K562 (cell line): ENCODE data around the gene HTR1D. TPM values are rescaled to one million over a fixed set of nuclear protein-coding genes. Genes with fewer than 3 reads are reported as not detected.

ENCODE experiments used
- ATAC-seq: fragments of 200-7000 bp; cut with Tn5 transposase; 3 replicates; pipeline ENCODE4 v1.9.1; 2020; ENCODE audit warnings: moderate library complexity
- BruUV-seq: library from RNA; stranded (reverse); fragments of 400-500 nt; replicated peaks from 2 replicates; lab custom pipeline; 2021; lab: Mats Ljungman, UMichigan
- CTCF ChIA-PET: fragments of 300-600 bp; formaldehyde crosslinking; extraction: SDS; loops from one replicate; lab custom pipeline; 2021; ENCODE audit warnings: low intra/inter-chr PET ratio; lab: Yijun Ruan, JAX
- POLR2A ChIA-PET: fragments of 300-600, 350-650 bp; sonication (Branson Sonifier 250); formaldehyde crosslinking; extraction: SDS; loops from one replicate; lab custom pipeline; 2021; ENCODE audit warnings: antibody characterized with exemption, inconsistent platforms; lab: Yijun Ruan, JAX
- DNase-seq, 4 experiments: peaks; one replicate each; pipeline versions ENCODE4 v3.0.0 to v3.0.0-alpha.2; 2011 to 2018; ENCODE audit warnings: low spot score in 3 of 4, mixed read lengths in 3 of 4; ENCODE audit errors: extremely low read depth in 1 of 4
- FAIRE-seq: peaks from 2 replicates; lab custom pipeline; 2011; peaks lifted over from hg19 to GRCh38; lab: Jason Lieb, UNC
- H2AFZ ChIP-seq: 2 replicates; pipeline ENCODE4 v1.6.0; 2011; ENCODE audit warnings: low read depth, low read length, control low read depth, inconsistent platforms
- H3K27ac ChIP-seq: fragments of 200-600 bp; 3 replicates; pipeline ENCODE4 v1.8.0; 2011; ENCODE audit warnings: low read depth, mild to moderate bottlenecking, control low read depth, inconsistent platforms, low read length, moderate library complexity, mixed read lengths; ENCODE audit errors: extremely low read depth
- H3K27me3 ChIP-seq, 2 experiments: fragments of 300-600 bp in 1 of 2; 2 replicates in 1 of 2; 3 replicates in 1 of 2; pipeline versions ENCODE4 v1.6.0 to v1.8.0; 2011; ENCODE audit warnings: inconsistent platforms in 2 of 2, low read length in 2 of 2, mild to moderate bottlenecking in 1 of 2, mixed read lengths in 1 of 2, moderate library complexity in 1 of 2; ENCODE audit not compliant: control insufficient read depth in 2 of 2, insufficient read depth in 2 of 2
- H3K36me3 ChIP-seq: fragments of 300-600 bp; 3 replicates; pipeline ENCODE4 v1.8.0; 2011; ENCODE audit warnings: mild to moderate bottlenecking, low read length, inconsistent platforms; ENCODE audit not compliant: control insufficient read depth, insufficient read depth
- H3K4me1 ChIP-seq, 2 experiments: fragments of 200-600 bp in 1 of 2; replicated peaks in 1 of 2; 2 replicates in 1 of 2; 3 replicates in 1 of 2; pipeline versions ENCODE4 v1.5.1 to v1.8.0; 2011; ENCODE audit warnings: inconsistent platforms in 2 of 2, low read length in 2 of 2, mild to moderate bottlenecking in 1 of 2, mixed read lengths in 1 of 2, moderate library complexity in 1 of 2; ENCODE audit not compliant: control insufficient read depth in 2 of 2, insufficient read depth in 2 of 2
- H3K4me2 ChIP-seq: 2 replicates; pipeline ENCODE4 v1.6.1; 2011; ENCODE audit warnings: low read length, control low read depth, inconsistent platforms, mixed read lengths; ENCODE audit not compliant: insufficient read depth
- H3K4me3 ChIP-seq: fragments of 200-600 bp; sonication (generic), shearing (Covaris generic); 2 replicates; pipeline ENCODE4 v1.5.1; 2016; ENCODE audit warnings: control low read depth, inconsistent platforms
- H3K79me2 ChIP-seq: fragments of 200-600 bp; 3 replicates; pipeline ENCODE4 v1.8.0; 2011; ENCODE audit warnings: low read length, inconsistent platforms; ENCODE audit not compliant: control insufficient read depth, insufficient read depth
- H3K9ac ChIP-seq, 2 experiments: 2 replicates each; pipeline versions ENCODE4 v1.6.0 to v1.6.1; 2011; ENCODE audit warnings: low read depth in 2 of 2, low read length in 2 of 2, control low read depth in 1 of 2, inconsistent platforms in 1 of 2, mild to moderate bottlenecking in 1 of 2, mixed read lengths in 1 of 2; ENCODE audit not compliant: insufficient read depth in 1 of 2
- H3K9me1 ChIP-seq: one replicate; pipeline ENCODE4 v1.6.0; 2011; ENCODE audit warnings: inconsistent platforms, mild to moderate bottlenecking, low read length, moderate library complexity; ENCODE audit not compliant: control insufficient read depth, insufficient read depth
- H3K9me3 ChIP-seq: replicated peaks from 2 replicates; pipeline ENCODE4 v1.5.1; 2011; ENCODE audit warnings: low read depth, low read length, inconsistent platforms; ENCODE audit not compliant: control insufficient read depth, insufficient read depth
- H4K20me1 ChIP-seq: replicated peaks from 2 replicates; pipeline ENCODE4 v1.6.1; 2011; ENCODE audit warnings: low read length, inconsistent platforms, mixed read lengths; ENCODE audit not compliant: control insufficient read depth, insufficient read depth
- CBX8 ChIP-seq: fragments of 200-600 bp; sonication (generic); IDR thresholded peaks from 2 replicates; pipeline ENCODE4 v1.6.1; 2012; ENCODE audit warnings: borderline replicate concordance, mixed run types, low read depth, mild to moderate bottlenecking, moderate library complexity, mixed read lengths, low read length, control low read depth, inconsistent platforms; ENCODE audit not compliant: poor library complexity, severe bottlenecking; ENCODE audit errors: extremely low read depth
- CHAMP1 ChIP-seq: fragments of 450-650 bp; IDR thresholded peaks from 2 replicates; pipeline ENCODE4 v1.6.1; 2016; ENCODE audit warnings: mild to moderate bottlenecking
- EHMT2 ChIP-seq: fragments of 450-650 bp; IDR thresholded peaks from 2 replicates; pipeline ENCODE4 v1.6.1; 2018; ENCODE audit warnings: antibody characterized with exemption
- FOXA3 ChIP-seq, 2 experiments: fragments of 450-650 bp in 1 of 2; sonication (generic) in 1 of 2; formaldehyde crosslinking; IDR thresholded peaks in 1 of 2; conservative IDR thresholded peaks in 1 of 2; 2 replicates each; pipeline versions ENCODE4 v1.4.0 to v1.8.0; 2020 to 2022; ENCODE audit warnings: mild to moderate bottlenecking in 2 of 2, missing genetic modification reagents in 1 of 2
- POLR3G ChIP-seq: IDR thresholded peaks from 2 replicates; pipeline ENCODE4 v1.6.1; 2011; ENCODE audit not compliant: insufficient read length, insufficient replicate concordance; ENCODE audit errors: extremely low read depth
- SNIP1 ChIP-seq: fragments of 450-650 bp; IDR thresholded peaks from 2 replicates; pipeline ENCODE4 v1.7.1; 2017; ENCODE audit warnings: low read depth, mild to moderate bottlenecking
- XRCC5 ChIP-seq: fragments of 200-400 bp; formaldehyde crosslinking; IDR thresholded peaks from 2 replicates; pipeline ENCODE4 v1.6.1; 2017; ENCODE audit warnings: low read depth, mild to moderate bottlenecking, low read length
- ZNF280A ChIP-seq: fragments of 450-650 bp; IDR thresholded peaks from 2 replicates; pipeline ENCODE4 v1.6.1; 2018; ENCODE audit warnings: mild to moderate bottlenecking, low read depth; ENCODE audit not compliant: partially characterized antibody
- WGBS: fragments of 100-300 bp; shearing (Covaris generic); methylation state at CpG from one replicate; pipeline ENCODE4 v1.1.6; 2016; ENCODE audit warnings: low coverage, mixed read lengths; ENCODE audit not compliant: insufficient coverage; ENCODE audit errors: missing lambda C conversion rate; 5-methylcytosine and 5-hydroxymethylcytosine counted together
- in situ Hi-C: fragments of 300-500 bp; cut with MboI; formaldehyde crosslinking; loops from 4 replicates; pipeline ENCODE4 v1.15.0; 2018; ENCODE audit warnings: inconsistent platforms, mixed read lengths
- intact Hi-C: fragments of 100-400 bp; cut with micrococcal nuclease; formaldehyde crosslinking; loops from 2 replicates; pipeline ENCODE4 v1.14.2; 2022
- polyA plus RNA-seq, 8 experiments: library from polyadenylated mRNA; depleted of rRNA in 4 of 8; stranded (reverse) in 5 of 8; unstranded in 3 of 8; fragments of >200 nt; fragmentation: Nextera tagmentation in 2 of 8; fragmentation: Illumina TruSeq in 1 of 8; extraction: Ambion mirVana in 2 of 8; extraction: Trizol in 1 of 8; gene quantifications; 2 replicates each; pipeline versions ENCODE4 v1.2.1 to v1.2.3, GENCODE V29; 2011 to 2014; ENCODE audit warnings: inconsistent platforms in 1 of 8, missing spikeins in 1 of 8
- total RNA-seq, 7 experiments: library from RNA; depleted of rRNA in 6 of 7; stranded (reverse); fragments of >200 nt in 6 of 7; fragmentation: Illumina TruSeq in 2 of 7; extraction: Trizol in 2 of 7; gene quantifications; 2 replicates each; pipeline versions ENCODE4 v1.2.1 to v1.2.3, GENCODE V29; 2011 to 2021; ENCODE audit warnings: low replicate concordance in 1 of 7
- TF ChIP-seq, protein P1 (sequence below), 2 experiments: fragments of 450-650 bp; formaldehyde crosslinking in 1 of 2; IDR thresholded peaks; 2 replicates each; pipeline versions ENCODE4 v1.4.0 to v1.6.1; 2014 to 2020; ENCODE audit warnings: mild to moderate bottlenecking in 2 of 2, borderline replicate concordance in 1 of 2, low read depth in 1 of 2

HTR1D gene
- total and polyA plus RNA-seq, 9 of the 15 experiments (the other 6 are each of a cell fraction or from before 2014, with no cell fraction given): 0.03 to 0.09 (median 0.04) TPM; not detected in 4

- FAIRE-seq (no peak), ATAC-seq (peak; percentile 39; the same call in 2 of the 3 replicates), DNase-seq (no peak)
- no peaks in the 10 kb centered on the region for H3K9me1 ChIP-seq
- 10% methylated on average over 2 of the region's 2 CpGs for WGBS
- H4K20me1 ChIP-seq: no peaks in the 10 kb centered on the region
- H3K79me2 ChIP-seq: no peaks in the 10 kb centered on the region
- intact Hi-C loops (no loop called here), in situ Hi-C loops (no loop called here)
- H2AFZ ChIP-seq: no peak overlapping the region
- no peaks in the 10 kb centered on the region; a peak in 2 of 5 replicates for H3K4me1 ChIP-seq
- H3K9ac ChIP-seq: no peak overlapping the region
- CTCF ChIA-PET: no interaction called here
- H3K9me3 ChIP-seq: no peaks in the 10 kb centered on the region
- POLR2A ChIA-PET: no interaction called here
- no peaks in the 10 kb centered on the region for H3K36me3 ChIP-seq
- no peak overlapping the region for H3K4me3 ChIP-seq
- no TSS peak for BruUV-seq
- H3K27me3 ChIP-seq: no peaks in the 10 kb centered on the region; a peak in 1 of 5 replicates
- no peak overlapping the region for H3K27ac ChIP-seq
- no peak overlapping the region for H3K4me2 ChIP-seq
- TF ChIP-seq EHMT2 (no peak), SNIP1 (no peak), CBX8 (no peak), FOXA3 (CRISPR knock-in tag; conservative IDR thresholded peaks at IDR 0.05 in 1 of 2, IDR thresholded peaks at IDR 0.05 in 1 of 2) (no peak), XRCC5 (no peak), POLR3G (no peak), ZNF280A (no peak), CHAMP1 (no peak)
- TF ChIP-seq, protein P1, sequence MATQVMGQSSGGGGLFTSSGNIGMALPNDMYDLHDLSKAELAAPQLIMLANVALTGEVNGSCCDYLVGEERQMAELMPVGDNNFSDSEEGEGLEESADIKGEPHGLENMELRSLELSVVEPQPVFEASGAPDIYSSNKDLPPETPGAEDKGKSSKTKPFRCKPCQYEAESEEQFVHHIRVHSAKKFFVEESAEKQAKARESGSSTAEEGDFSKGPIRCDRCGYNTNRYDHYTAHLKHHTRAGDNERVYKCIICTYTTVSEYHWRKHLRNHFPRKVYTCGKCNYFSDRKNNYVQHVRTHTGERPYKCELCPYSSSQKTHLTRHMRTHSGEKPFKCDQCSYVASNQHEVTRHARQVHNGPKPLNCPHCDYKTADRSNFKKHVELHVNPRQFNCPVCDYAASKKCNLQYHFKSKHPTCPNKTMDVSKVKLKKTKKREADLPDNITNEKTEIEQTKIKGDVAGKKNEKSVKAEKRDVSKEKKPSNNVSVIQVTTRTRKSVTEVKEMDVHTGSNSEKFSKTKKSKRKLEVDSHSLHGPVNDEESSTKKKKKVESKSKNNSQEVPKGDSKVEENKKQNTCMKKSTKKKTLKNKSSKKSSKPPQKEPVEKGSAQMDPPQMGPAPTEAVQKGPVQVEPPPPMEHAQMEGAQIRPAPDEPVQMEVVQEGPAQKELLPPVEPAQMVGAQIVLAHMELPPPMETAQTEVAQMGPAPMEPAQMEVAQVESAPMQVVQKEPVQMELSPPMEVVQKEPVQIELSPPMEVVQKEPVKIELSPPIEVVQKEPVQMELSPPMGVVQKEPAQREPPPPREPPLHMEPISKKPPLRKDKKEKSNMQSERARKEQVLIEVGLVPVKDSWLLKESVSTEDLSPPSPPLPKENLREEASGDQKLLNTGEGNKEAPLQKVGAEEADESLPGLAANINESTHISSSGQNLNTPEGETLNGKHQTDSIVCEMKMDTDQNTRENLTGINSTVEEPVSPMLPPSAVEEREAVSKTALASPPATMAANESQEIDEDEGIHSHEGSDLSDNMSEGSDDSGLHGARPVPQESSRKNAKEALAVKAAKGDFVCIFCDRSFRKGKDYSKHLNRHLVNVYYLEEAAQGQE (IDR thresholded peaks at IDR 0.05; ENCODE audit: borderline replicate concordance): no peak
- TF ChIP-seq, protein P1 (CRISPR knock-in tag; IDR thresholded peaks at IDR 0.05; ENCODE audit: low read depth): no peak
Observed at GRCh38 chr1:23246274-23246673, 29.0 kb upstream of the HTR1D start.
